Tibial nerve (tissue), 3 donors: ENCODE measurements around the gene NUP214.

ENCODE experiments used
- CTCF ChIP-seq, 5 experiments: fragments of 200-600 bp in 3 of 5; fragments of 450-650 bp in 2 of 5; sonication (generic) in 3 of 5; IDR thresholded peaks; one replicate each; pipeline ENCODE4 v1.5.1; 2016 to 2019; ENCODE audit warnings: antibody characterized with exemption in 5 of 5, mild to moderate bottlenecking in 3 of 5, moderate library complexity in 2 of 5
- POLR2A ChIP-seq, 2 donors: fragments of 450-650 bp; IDR thresholded peaks; one replicate each; pipeline ENCODE4 v1.6.1; 2017; ENCODE audit warnings: antibody characterized with exemption in 2 of 2, mild to moderate bottlenecking in 2 of 2, moderate library complexity in 2 of 2

- TF ChIP-seq CTCF (IDR thresholded peaks at IDR 0.05) (no peak), POLR2A (IDR thresholded peaks at IDR 0.05) (no peak)
These were observed 112.6 kb downstream of the NUP214 start for GRCh38 chr9:131237931-131238401.
